Left ventricle myocardium inferior (tissue), 1 donor: ENCODE results near the gene NTMT1. TPM values are rescaled to one million over a fixed set of nuclear protein-coding genes. Genes with fewer than 3 reads are reported as not detected.
"Not testable (repeated sequence)": the region's sequence is repeated elsewhere in the genome, so short reads cannot be mapped to it uniquely, and the experiment has no call there.

ENCODE experiments used
- DNase-seq: peaks from one replicate; pipeline ENCODE4 v3.0.0-alpha.2; 2020
- H3K27ac ChIP-seq: fragments of 200-600 bp; replicated peaks from 2 replicates; pipeline ENCODE4 v1.8.0; 2021
- H3K27me3 ChIP-seq: fragments of 200-600 bp; 2 replicates; pipeline ENCODE4 v1.8.0; 2021; ENCODE audit warnings: low read depth
- H3K36me3 ChIP-seq: fragments of 200-600 bp; 2 replicates; pipeline ENCODE4 v1.8.0; 2021
- H3K4me1 ChIP-seq: fragments of 200-600 bp; 2 replicates; pipeline ENCODE4 v1.8.0; 2021
- H3K4me3 ChIP-seq: fragments of 200-600 bp; 2 replicates; pipeline ENCODE4 v1.8.0; 2021; ENCODE audit warnings: mild to moderate bottlenecking, moderate library complexity
- H3K9me3 ChIP-seq: fragments of 200-600 bp; replicated peaks from 2 replicates; pipeline ENCODE4 v1.8.0; 2021
- intact Hi-C: fragments of 100-400 bp; cut with micrococcal nuclease; formaldehyde crosslinking; loops from one replicate; pipeline ENCODE4 v1.11.0; 2022
- total RNA-seq: library from RNA; stranded (reverse); fragmentation: NEBNext Ultra II Directional; extraction: Animal tissue kit (Norgen Biotek cat#: 25700); gene quantifications from one replicate; pipeline ENCODE4 v1.2.1, GENCODE V29; 2021
- TF ChIP-seq, protein P1 (sequence below): fragments of 200-600 bp; IDR thresholded peaks from 2 replicates; pipeline ENCODE4 v1.8.0; 2021; ENCODE audit warnings: antibody characterized with exemption, mild to moderate bottlenecking, borderline replicate concordance
- donor health status: DM: no; HTN: yes; CAD: no; lungs with severe emphysema.

Gene NTMT1
- total RNA-seq, 1 donor from 2014 or later = 63.4 TPM

DNA sequence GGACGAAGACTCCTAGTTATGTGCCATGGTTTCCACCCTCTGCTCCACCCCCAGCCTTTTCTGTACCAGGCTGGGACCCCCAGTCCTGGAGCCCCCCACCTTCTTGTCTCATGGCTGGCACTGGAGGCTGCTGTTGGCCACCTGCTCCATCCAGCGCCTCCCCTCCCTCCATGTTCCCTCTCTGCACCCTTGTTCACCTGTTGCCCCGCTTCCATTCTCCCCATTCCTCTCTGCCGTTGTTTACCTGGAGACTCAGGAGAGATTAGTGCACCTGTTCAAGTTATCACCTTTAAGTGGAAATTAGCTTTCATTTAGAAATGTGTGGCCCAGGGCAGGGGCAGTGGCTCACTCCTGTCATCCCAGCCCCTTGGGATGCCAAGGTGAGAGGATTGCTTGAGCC is 7.2 kb downstream of the NTMT1 start:
- Histone ChIP-seq H3K27me3 (no peaks in the 10 kb centered on the region), H3K4me3 (no peak overlapping the region), H3K36me3 (peaks cover 59% of the 10 kb centered on the region), H3K27ac (no peak overlapping the region), H3K9me3 (no peaks in the 10 kb centered on the region), H3K4me1 (peaks cover 50% of the 10 kb centered on the region)
- TF ChIP-seq, protein P1, sequence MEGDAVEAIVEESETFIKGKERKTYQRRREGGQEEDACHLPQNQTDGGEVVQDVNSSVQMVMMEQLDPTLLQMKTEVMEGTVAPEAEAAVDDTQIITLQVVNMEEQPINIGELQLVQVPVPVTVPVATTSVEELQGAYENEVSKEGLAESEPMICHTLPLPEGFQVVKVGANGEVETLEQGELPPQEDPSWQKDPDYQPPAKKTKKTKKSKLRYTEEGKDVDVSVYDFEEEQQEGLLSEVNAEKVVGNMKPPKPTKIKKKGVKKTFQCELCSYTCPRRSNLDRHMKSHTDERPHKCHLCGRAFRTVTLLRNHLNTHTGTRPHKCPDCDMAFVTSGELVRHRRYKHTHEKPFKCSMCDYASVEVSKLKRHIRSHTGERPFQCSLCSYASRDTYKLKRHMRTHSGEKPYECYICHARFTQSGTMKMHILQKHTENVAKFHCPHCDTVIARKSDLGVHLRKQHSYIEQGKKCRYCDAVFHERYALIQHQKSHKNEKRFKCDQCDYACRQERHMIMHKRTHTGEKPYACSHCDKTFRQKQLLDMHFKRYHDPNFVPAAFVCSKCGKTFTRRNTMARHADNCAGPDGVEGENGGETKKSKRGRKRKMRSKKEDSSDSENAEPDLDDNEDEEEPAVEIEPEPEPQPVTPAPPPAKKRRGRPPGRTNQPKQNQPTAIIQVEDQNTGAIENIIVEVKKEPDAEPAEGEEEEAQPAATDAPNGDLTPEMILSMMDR = no peak
- intact Hi-C loops = no loop called here
- DNase-seq = no peak

DNA sequence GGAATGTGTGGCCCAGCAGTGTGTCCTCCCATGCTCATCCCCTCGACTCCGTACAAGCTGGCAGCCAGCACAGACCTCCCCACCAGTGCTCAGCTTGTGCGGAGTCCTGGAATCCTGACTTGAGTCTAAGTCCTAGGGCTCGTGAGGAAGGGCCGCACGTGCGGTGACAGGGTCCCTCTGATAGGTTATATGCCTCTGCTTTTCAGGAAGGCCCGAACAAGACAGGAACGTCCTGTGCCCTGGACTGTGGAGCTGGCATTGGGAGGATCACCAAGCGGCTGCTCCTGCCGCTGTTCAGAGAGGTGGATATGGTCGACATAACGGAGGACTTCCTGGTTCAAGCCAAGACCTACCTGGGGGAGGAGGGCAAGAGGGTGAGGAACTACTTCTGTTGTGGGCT is 7.9 kb downstream of the NTMT1 start:
- Histone ChIP-seq H3K4me1 (peaks cover 44% of the 10 kb centered on the region), H3K27ac (no peak overlapping the region), H3K36me3 (peaks cover 66% of the 10 kb centered on the region), H3K27me3 (no peaks in the 10 kb centered on the region), H3K4me3 (no peak overlapping the region), H3K9me3 (no peaks in the 10 kb centered on the region)
- intact Hi-C loops = no loop called here
- TF ChIP-seq, protein P1 = no peak
- DNase-seq = no peak

DNA sequence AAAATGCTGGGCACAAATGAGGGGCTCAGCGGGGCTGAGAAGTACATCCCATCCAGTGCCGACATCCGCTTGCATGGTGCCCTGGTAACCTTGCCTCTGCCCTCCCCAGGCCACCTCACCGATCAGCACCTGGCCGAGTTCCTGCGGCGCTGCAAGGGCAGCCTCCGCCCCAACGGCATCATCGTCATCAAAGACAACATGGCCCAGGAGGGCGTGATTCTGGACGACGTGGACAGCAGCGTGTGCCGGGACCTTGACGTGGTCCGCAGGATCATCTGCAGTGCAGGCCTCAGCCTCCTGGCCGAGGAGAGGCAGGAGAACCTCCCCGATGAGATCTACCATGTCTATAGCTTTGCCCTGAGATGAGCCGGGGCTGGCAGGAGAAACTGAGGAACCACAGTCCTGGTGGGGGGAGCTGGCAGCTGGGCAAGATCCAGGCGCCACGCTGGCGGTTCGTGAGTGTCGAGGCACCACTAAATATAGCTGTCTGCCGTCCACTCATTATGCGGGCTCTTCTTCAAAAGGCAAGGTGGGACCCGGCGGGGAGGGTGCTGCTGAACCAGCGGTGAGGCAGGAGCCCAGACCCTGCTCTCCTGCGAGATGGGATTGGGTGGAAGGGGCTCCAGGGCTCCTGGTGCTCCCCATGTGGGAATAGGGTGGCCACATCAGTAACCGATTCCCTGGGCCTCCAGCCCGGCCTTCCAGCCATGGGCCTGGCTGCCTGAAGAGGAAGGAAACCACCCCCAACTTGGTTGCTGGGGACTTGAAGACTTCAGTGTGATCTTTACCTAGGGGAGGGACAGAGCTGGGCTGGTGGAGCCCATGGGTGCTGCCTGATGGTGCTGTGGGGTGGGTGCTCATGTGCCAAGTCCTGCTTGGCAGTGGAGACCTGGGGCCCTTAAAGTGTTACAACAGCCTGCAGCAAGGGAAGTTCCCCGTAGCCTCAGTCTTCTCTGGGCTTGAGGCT is 9.4 kb downstream of the NTMT1 start:
- Histone ChIP-seq H3K9me3 (no peaks in the 10 kb centered on the region), H3K27ac (no peak overlapping the region), H3K27me3 (no peaks in the 10 kb centered on the region), H3K4me3 (no peak overlapping the region), H3K4me1 (peaks cover 40% of the 10 kb centered on the region), H3K36me3 (peaks cover 74% of the 10 kb centered on the region)
- TF ChIP-seq, protein P1 = no peak
- intact Hi-C loops = no loop called here
- DNase-seq = no peak

DNA sequence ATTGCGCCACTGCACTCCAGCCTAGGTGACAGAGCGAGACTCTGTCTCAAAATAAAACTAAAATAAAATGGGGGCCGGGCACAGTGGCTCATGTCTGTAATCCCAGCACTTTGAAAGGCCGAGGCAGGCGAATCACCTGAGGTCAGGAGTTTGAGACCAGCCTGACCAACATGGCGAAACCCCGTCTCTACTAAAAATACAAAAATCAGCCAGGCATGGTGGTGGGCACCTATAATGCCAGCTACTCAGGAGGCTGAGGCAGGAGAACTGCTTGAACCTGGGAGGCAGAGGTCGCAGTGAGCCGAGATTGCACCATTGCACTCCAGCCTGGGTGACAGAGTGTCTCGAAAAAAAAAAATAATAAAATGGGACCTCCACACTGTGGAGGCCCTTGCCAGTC is 10.4 kb downstream of the NTMT1 start:
- H3K27me3 ChIP-seq, H3K27ac ChIP-seq, intact Hi-C loops, DNase-seq, H3K4me3 ChIP-seq, H3K9me3 ChIP-seq: not testable (repeated sequence)
- H3K4me1 ChIP-seq = peaks cover 40% of the 10 kb centered on the region
- peaks cover 74% of the 10 kb centered on the region for H3K36me3 ChIP-seq

DNA sequence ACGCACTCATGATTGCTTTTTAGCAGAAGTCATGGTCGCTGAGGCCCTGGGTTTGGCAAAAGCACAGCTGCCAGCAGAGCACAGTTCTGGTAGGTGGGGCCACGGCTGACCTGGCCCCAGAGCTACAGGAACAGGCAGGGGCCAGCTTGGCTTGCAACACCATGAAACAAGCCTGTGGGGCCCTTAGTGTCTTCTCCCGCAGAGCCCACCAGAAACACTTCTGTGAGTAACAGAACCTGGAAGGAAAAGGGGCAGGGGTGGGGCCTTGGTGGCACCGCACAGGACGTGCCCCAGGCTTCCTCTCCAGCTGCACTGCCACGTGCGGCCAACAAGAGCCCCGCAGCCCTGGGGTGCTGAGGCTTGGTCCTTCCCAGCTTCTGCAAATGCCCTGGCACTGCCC is 11.1 kb downstream of the NTMT1 start:
- H3K27ac ChIP-seq = no peak overlapping the region
- H3K9me3 ChIP-seq = no peaks in the 10 kb centered on the region
- H3K27me3 ChIP-seq = no peaks in the 10 kb centered on the region
- H3K36me3 ChIP-seq = peaks cover 74% of the 10 kb centered on the region
- DNase-seq = no peak
- intact Hi-C loops = no loop called here
- no peak overlapping the region for H3K4me3 ChIP-seq
- TF ChIP-seq, protein P1 = no peak
- H3K4me1 ChIP-seq = peaks cover 39% of the 10 kb centered on the region
